ENCODE measurements around the gene MIPEP. TPM values are rescaled to one million over a fixed set of nuclear protein-coding genes. Genes with fewer than 3 reads are reported as not detected.

MIPEP gene
- total RNA-seq, 4 donors from 2014 or later = 9.2 to 21.4 (median 18.3) TPM

DNA sequence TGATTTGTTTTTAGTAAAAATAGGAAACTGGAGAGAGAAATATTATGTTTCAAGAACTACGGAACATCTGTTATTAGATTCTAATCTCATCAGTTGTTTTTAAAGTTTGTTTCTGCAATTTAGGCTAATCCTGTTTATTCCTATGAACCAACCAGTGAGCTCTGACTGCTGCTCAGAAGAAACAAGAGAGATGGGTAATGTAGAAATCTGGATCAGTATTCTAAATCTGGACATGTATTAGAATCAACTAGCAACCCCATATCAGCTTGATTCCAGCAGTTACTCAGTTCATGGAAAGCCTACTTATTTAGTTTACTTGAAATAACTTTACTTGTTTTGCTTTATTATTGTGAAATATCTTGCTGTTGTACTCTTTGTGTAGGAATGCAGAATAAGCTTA lies 203.8 kb downstream of the MIPEP start:
- TF ChIP-seq, protein P1, sequence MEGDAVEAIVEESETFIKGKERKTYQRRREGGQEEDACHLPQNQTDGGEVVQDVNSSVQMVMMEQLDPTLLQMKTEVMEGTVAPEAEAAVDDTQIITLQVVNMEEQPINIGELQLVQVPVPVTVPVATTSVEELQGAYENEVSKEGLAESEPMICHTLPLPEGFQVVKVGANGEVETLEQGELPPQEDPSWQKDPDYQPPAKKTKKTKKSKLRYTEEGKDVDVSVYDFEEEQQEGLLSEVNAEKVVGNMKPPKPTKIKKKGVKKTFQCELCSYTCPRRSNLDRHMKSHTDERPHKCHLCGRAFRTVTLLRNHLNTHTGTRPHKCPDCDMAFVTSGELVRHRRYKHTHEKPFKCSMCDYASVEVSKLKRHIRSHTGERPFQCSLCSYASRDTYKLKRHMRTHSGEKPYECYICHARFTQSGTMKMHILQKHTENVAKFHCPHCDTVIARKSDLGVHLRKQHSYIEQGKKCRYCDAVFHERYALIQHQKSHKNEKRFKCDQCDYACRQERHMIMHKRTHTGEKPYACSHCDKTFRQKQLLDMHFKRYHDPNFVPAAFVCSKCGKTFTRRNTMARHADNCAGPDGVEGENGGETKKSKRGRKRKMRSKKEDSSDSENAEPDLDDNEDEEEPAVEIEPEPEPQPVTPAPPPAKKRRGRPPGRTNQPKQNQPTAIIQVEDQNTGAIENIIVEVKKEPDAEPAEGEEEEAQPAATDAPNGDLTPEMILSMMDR (IDR thresholded peaks at IDR 0.05; ENCODE audit: low read depth) = no peak

DNA sequence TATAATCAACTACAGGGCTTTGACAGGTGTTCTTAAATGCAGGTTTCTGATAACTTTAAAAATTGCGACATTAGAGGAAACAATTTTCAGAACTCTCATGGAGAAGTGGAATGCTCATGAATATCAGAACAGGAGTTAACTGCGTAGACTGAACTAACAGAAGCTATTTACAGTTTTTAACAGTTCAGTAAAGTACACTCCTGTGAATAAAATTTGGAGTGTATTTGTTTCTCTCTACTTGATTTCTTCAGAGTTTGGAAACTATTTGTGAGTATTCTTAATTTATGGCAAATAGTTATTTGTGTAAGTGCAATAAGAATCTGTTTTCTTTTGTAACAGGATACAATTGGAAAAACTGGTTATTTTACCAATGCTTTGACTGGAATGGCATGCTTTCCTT lies 204.6 kb downstream of the MIPEP start:
- TF ChIP-seq, protein P1 (IDR thresholded peaks at IDR 0.05; ENCODE audit: low read depth) = no peak

DNA sequence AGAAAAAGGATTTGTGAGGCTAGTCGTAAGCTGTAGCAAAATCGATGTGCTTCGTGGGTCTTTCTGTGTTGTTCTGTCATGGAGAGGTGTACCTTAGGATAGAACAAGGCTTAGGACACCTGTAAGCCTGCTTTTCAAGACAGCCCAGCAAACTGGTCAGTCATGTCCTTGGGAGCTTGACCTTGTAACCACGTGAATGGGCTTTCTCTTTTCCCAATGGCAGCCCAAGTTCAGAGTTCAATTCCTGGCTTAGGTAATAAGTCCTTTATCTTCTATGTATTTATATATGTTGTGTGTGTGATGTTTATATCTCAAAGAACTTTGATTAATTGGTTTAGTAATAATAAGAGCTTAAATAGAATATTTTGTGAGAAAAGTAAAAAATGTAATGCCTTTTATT lies 206.1 kb downstream of the MIPEP start:
- TF ChIP-seq, protein P1 (IDR thresholded peaks at IDR 0.05; ENCODE audit: low read depth) = no peak

DNA sequence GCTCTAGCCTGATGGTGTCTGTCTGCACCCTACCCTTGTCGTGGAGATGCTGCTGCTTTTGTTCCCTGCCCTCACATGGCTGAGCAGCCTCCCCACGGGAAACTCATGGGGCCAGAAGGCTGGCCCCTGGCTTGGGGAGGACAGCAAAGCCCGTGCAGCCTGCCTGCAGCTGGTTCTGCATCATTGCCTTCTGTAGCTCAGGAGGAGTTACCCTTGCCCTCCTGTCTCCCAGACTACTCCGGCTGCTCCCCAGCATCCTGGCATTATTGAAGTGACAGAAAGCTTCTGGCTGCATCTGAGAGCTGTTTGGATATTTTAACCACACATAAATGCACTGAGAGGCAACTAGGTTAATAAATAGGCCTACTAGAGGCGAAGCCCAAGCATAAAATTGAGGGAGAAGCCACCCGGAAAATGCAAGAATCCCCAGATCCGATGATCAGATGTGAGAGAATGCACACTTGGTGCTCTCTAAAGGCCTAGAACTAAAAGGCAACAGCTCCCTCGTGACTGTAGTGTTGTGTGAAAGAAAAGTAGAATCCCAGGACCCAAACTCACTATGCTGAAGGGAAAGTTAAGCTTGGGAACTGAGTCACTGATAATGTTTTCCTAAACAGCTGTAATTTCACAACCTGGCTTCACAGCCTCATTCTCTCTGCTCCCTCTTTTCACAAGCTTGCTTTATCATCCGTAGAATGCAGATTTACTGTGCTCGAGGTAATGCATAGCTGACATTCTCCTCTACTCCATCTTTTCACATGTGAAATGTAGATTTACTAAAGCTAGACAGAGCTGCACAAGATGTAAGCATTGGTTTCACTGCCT lies 208.1 kb downstream of the MIPEP start:
- TF ChIP-seq, protein P1 (IDR thresholded peaks at IDR 0.05; ENCODE audit: low read depth) = no peak

Small RNAs within 50 kb of the gene (small RNA-seq; reads per million reads assigned to genes)
- gene MTCO3P2 = not detected

Other genes with a start within 250 kb of the MIPEP start
- gene C1QTNF9B, start 8.1 kb upstream of the MIPEP start, total RNA-seq = not detected

Measured in subcutaneous adipose tissue (tissue), 4 donors.